ENCODE results near the gene GRWD1. TPM values are rescaled to one million over a fixed set of nuclear protein-coding genes. Genes with fewer than 3 reads are reported as not detected.

Gene GRWD1
- total RNA-seq, 1 donor from 2014 or later: 44.1 TPM

GRCh38 chr19:48495396-48495795 is 49.6 kb downstream of the GRWD1 start:
- DNase-seq (ENCODE audit: low read depth): no peak

GRCh38 chr19:48496959-48497727 is 51.4 kb downstream of the GRWD1 start:
- DNase-seq (ENCODE audit: low read depth): no peak

GRCh38 chr19:48497728-48498594 is 52.2 kb downstream of the GRWD1 start:
- DNase-seq (ENCODE audit: low read depth): no peak

GRCh38 chr19:48498595-48499311 is 53.0 kb downstream of the GRWD1 start:
- no peak for DNase-seq (ENCODE audit: low read depth)

GRCh38 chr19:48499316-48500090 is 53.7 kb downstream of the GRWD1 start:
- DNase-seq (ENCODE audit: low read depth): no peak

GRCh38 chr19:48500830-48501493 is 55.2 kb downstream of the GRWD1 start:
- no peak for DNase-seq (ENCODE audit: low read depth)

- no peak for DNase-seq (ENCODE audit: low read depth)
These were observed 55.9 kb downstream of the GRWD1 start for GRCh38 chr19:48501494-48502349.

- no peak for DNase-seq (ENCODE audit: low read depth)
These were observed 56.7 kb downstream of the GRWD1 start for GRCh38 chr19:48502350-48503018.

- peak; percentile 31 for DNase-seq (ENCODE audit: low read depth)
These were observed 60.5 kb downstream of the GRWD1 start for GRCh38 chr19:48506138-48506733.

Other genes with a start within 250 kb of the GRWD1 start
- 20.7 and 23.0 TPM in 2 replicates for gene CARD8, start 190.1 kb upstream of the GRWD1 start, total RNA-seq
- not detected in 2 replicates for gene ZNF114, start 175.9 kb upstream of the GRWD1 start, total RNA-seq
- 261 and 322 TPM in 2 replicates for gene EMP3, start 120.4 kb upstream of the GRWD1 start, total RNA-seq
- gene TMEM143, start 82.0 kb upstream of the GRWD1 start, total RNA-seq: 10.1 and 10.4 TPM in 2 replicates
- not detected in 2 replicates for gene SYNGR4, start 81.6 kb upstream of the GRWD1 start, total RNA-seq
- gene KDELR1, start 54.4 kb upstream of the GRWD1 start, total RNA-seq: 111 and 121 TPM in 2 replicates
- gene GRIN2D, start 52.3 kb upstream of the GRWD1 start, total RNA-seq: 0.03 TPM in 1 of 2 replicates, not detected in the other
- gene KCNJ14, start 9.6 kb downstream of the GRWD1 start, total RNA-seq: 0.73 and 0.96 TPM in 2 replicates
- 50.8 and 60.6 TPM in 2 replicates for gene CYTH2, start 23.4 kb downstream of the GRWD1 start, total RNA-seq
- gene LMTK3, start 65.9 kb downstream of the GRWD1 start, total RNA-seq: 0.05 and 0.26 TPM in 2 replicates
- gene SULT2B1, start 106.2 kb downstream of the GRWD1 start, total RNA-seq: not detected in 2 replicates
- gene SPACA4, start 160.8 kb downstream of the GRWD1 start, total RNA-seq: not detected in 2 replicates
- 5.1 and 7.9 TPM in 2 replicates for gene FAM83E, start 169.1 kb downstream of the GRWD1 start, total RNA-seq
- gene RPL18, start 173.2 kb downstream of the GRWD1 start, total RNA-seq: 1,744 and 2,296 TPM in 2 replicates
- gene SPHK2, start 173.5 kb downstream of the GRWD1 start, total RNA-seq: 11.0 and 16.5 TPM in 2 replicates
- gene DBP, start 191.4 kb downstream of the GRWD1 start, total RNA-seq: 6.9 and 17.0 TPM in 2 replicates
- gene CA11, start 200.2 kb downstream of the GRWD1 start, total RNA-seq: 1.5 and 2.0 TPM in 2 replicates
- 0.08 and 0.42 TPM in 2 replicates for gene NTN5, start 227.0 kb downstream of the GRWD1 start, total RNA-seq
- not detected in 2 replicates for gene FUT2, start 250.0 kb downstream of the GRWD1 start, total RNA-seq